DND-41 (cell line): Measurements from ENCODE around the gene MPHOSPH8.

Experiments used
- EZH2 ChIP-seq: IDR thresholded peaks from 3 replicates; pipeline ENCODE4 v1.6.1; 2012; ENCODE audit warnings: borderline replicate concordance, low read depth, mild to moderate bottlenecking, moderate library complexity, low read length, inconsistent platforms; ENCODE audit not compliant: severe bottlenecking
- TF ChIP-seq, protein P1 (sequence below): IDR thresholded peaks from 2 replicates; pipeline ENCODE4 v1.5.1; 2012; ENCODE audit warnings: borderline replicate concordance, low read length, moderate library complexity, mild to moderate bottlenecking; ENCODE audit not compliant: poor library complexity, severe bottlenecking; ENCODE audit errors: extremely low read depth

DNA sequence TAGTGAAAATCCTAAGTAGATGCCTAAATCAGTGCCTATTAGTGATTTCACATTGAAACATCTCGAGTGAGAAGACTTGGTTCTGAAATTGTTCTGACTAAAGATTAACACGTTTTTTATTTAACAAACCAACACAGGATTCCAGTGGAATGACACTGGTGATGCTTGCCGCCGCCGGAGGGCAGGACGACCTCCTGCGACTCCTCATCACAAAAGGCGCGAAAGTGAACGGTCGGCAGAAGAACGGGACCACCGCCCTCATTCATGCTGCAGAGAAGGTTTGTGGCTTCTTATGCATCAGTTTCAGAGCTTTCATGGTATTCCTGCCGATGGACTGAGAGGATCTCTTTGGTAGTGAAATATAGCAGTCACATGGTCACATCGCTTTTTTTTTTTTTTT is 28.1 kb downstream of the MPHOSPH8 start:
- TF ChIP-seq, protein P1, sequence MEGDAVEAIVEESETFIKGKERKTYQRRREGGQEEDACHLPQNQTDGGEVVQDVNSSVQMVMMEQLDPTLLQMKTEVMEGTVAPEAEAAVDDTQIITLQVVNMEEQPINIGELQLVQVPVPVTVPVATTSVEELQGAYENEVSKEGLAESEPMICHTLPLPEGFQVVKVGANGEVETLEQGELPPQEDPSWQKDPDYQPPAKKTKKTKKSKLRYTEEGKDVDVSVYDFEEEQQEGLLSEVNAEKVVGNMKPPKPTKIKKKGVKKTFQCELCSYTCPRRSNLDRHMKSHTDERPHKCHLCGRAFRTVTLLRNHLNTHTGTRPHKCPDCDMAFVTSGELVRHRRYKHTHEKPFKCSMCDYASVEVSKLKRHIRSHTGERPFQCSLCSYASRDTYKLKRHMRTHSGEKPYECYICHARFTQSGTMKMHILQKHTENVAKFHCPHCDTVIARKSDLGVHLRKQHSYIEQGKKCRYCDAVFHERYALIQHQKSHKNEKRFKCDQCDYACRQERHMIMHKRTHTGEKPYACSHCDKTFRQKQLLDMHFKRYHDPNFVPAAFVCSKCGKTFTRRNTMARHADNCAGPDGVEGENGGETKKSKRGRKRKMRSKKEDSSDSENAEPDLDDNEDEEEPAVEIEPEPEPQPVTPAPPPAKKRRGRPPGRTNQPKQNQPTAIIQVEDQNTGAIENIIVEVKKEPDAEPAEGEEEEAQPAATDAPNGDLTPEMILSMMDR = no peak
- TF ChIP-seq EZH2 = no peak
